NCI-H2227 (cell line): ENCODE measurements around the gene BAZ1B.
"Not testable (repeated sequence)": the region's sequence is repeated elsewhere in the genome, so short reads cannot be mapped to it uniquely, and the experiment has no call there.

Experiments used
- DNase-seq: peaks from one replicate; lab custom pipeline; 2025; ENCODE audit not compliant: unreplicated experiment; lab: John Stamatoyannopoulos, UW

BAZ1B gene

DNA sequence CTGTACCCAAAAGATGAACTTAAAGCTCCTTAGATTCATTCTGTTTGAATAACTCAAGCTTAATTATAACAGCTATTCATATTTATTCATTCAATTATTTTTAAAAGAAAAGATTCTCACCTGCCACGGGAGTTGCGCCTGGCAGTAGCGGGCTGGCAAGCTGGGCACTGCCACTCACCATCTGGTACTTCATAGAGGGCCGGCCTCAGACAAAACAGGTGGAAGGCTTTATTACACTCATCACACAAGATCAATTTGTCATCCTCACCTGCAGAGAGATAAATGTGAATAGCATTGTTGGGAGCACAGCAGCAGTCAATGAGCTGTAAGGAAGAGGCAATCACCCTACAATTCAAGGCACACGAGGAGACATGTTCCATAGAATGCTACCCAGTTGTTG is 72.7 kb downstream of the BAZ1B start:
- no peak for DNase-seq

GRCh38 chr7:73448609-73449008 is 73.5 kb downstream of the BAZ1B start:
- DNase-seq: no peak

GRCh38 chr7:73447121-73447733 is 74.9 kb downstream of the BAZ1B start:
- DNase-seq: no peak

GRCh38 chr7:73446682-73447081 is 75.4 kb downstream of the BAZ1B start:
- DNase-seq: no peak

- DNase-seq: no peak
Measured at GRCh38 chr7:73443548-73444255, 78.4 kb downstream of the BAZ1B start.

DNA sequence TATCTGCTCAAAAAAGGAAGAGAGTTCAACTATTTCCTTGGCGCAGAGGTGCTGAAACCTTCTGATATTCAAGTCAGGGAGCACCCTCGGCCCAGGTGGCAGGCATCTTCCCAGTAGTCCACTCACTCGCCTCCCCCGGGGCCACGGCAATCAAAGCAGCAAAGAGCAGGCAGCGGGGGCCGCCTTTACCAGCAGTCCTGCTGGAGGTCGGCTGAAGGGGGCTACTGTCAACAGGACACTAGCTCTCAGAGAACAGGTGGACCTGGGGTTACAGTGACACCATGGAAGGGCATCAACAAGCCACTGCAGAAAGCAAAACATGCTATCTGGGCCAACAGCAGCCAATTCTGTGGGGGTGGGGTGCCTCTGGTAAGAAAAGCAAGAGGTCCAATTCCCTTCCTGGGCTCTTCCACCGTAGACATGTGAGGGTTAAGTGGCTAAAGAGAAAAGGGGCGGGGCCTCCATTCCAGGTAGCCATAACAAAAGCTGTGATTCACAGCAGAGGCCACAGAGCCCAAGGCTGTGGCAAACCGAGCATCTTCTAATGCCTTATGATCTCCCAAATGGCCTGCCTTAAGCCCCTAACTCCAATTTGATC is 79.1 kb downstream of the BAZ1B start:
- DNase-seq: no peak

GRCh38 chr7:73442222-73442902 is 79.7 kb downstream of the BAZ1B start:
- DNase-seq: no peak

DNA sequence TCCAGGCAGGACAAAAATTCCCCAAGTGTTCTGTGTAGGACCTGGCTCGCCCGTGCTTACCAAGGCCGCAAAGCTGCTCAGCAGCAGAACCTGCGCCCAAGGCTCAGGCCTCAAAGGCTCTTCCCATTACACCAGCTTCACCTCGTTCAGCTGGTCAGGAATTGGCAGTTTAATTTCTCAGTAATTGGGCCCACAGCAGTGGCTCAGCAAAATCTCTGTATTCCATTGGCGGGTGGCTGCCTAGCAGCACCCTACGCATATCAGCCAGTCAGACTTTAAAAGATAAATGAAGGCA is 82.7 kb downstream of the BAZ1B start:
- DNase-seq: no peak

DNA sequence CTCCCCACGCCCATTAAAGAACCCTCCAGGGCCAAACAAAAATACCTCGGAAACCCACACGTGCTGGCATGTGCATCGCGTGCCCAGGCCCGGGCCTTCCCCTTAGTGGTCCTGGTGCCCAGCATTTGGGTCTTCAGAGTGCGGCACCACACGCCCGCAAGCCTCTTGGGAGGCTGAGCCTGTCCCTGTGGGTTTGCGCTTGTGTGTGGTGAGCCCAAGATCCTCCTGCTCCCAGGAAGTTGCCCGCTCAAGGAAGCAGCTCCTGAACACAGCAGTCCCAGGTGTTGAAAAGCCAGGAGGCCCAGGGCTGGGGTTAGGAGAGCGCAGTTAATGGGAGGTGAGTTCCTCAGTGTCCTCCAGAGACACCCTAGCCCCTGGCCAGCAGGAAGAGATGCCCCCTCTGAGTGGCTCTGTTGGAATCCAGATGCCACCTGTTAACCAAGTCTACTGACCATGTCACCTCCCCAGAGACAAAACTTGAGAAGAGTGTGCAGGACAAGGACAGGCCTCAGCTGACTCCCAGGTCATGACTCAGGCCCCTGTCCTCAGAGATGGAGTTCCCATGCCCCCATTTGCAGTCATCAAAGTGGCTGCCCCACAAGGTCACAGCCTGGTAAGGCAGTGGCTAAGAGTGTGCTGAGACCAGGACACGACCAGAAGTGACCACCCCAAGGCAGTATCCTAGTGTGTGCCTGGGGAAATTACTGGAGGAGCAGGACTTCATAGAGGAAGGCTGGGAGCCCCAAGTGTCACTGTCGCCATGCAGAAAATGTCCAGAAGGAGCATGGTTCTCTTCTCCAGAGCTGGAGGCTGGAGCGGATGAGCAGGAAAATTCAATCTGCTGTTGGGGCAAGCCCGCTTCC is 83.3 kb downstream of the BAZ1B start:
- no peak for DNase-seq

DNA sequence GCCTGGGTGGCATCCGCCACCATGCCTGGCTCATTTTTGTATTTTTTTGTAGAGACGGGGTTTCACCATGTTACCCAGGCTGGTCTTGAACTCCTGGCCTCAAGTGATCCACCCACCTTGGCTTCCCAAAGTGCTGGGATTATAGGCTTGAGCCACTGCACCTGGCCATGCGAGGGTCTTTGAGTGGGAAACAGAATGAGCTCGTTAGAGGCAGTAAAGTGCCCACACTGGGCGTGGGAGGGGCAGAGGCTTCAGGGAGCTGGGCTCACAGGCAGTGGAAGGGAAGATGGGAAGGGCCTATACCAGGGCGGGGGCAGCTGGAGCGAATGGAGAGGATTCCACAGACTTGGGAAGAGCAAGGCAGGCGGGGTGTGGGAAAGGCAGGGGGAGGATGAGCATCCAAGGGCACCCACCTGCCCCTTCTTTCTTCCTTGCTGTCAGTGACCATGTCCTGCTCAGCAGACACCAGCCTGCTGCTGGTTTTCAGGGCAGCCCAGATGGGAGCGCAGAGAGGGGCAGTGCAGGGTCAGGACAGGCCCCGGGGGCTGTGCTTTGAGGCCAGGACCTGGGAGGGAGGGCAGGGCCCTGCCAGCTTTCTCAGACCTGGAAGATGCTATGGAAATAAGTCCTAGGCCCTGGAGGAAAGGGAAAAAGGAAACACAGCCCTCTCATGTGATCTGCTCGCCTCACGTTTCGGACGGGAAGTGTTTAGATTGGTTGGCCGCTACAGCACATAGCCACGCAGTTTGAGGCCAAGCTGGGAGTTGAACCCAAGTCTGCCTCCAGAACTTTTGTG is 84.3 kb downstream of the BAZ1B start:
- DNase-seq: peak; percentile 56

GRCh38 chr7:73437091-73437490 is 85.0 kb downstream of the BAZ1B start:
- no peak for DNase-seq

- peak; percentile 33 for DNase-seq
Measured at GRCh38 chr7:73436031-73436929, 85.8 kb downstream of the BAZ1B start.

DNA sequence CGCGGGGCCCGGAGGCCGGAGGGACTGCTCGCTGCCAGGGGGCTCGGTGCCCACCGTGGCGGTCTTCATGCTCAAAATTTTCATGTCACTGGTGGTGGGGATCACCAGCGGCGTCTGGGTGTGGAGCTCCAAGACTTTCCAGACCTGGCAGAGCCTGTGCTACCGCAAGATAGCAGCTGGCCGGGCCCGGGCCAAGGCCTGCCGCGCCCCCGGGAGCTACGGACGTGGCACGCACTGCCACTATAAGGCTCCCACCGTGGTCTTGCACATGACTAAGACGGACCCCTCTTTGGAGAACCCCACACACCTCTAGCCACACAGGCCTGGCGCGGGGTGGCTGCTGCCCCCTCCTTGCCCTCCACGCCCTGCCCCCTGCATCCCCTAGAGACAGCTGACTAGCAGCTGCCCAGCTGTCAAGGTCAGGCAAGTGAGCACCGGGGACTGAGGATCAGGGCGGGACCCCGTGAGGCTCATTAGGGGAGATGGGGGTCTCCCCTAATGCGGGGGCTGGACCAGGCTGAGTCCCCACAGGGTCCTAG is 86.6 kb downstream of the BAZ1B start:
- DNase-seq: no peak

DNA sequence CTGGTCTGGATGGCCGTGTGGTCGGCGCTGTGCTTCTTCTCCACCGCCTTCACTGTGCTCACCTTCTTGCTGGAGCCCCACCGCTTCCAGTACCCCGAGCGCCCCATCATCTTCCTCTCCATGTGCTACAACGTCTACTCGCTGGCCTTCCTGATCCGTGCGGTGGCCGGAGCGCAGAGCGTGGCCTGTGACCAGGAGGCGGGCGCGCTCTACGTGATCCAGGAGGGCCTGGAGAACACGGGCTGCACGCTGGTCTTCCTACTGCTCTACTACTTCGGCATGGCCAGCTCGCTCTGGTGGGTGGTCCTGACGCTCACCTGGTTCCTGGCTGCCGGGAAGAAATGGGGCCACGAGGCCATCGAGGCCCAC is 87.4 kb downstream of the BAZ1B start:
- DNase-seq: no peak

- DNase-seq: no peak
Measured at GRCh38 chr7:73433924-73434700, 88.0 kb downstream of the BAZ1B start.

DNA sequence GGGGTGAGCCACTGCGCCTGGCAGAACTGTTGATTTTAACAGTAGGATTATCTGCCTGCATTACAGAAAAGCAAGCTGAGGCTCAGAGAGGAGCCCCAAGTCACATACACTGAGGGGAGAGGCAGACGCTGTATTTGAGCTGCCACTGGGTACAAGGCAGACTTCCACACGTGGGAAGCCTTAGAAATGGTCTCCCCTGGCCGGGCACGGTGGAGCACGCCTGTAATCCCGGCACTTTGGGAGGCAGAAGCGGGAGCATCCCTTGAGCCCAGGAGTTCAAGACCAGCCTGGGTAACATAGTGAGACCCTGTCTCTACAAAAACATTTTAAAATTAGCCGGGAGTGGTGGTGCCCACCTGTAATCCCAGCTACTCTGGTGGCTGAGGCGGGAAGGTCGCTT is 89.4 kb downstream of the BAZ1B start:
- no peak for DNase-seq

- DNase-seq: no peak
Measured at GRCh38 chr7:73431041-73431835, 90.9 kb downstream of the BAZ1B start.

DNA sequence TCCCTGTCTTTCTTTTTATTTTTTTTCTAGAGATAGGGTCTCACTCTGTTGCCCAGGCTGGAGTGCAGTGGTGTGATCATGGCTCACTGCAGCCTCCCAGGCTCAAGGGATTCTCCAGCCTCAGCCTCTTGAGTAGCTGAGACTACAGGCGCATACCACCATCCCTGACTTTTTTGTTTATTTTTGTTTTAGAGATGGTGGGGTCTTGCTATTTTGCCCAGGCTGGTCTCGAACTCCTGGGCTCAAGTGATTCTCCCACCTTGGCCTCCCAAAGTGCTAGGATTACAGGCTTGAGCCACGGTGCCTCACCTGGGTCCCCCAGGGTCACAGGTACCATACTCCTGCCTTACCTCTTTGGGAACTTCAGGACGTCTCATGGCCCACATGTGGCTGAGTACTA is 91.6 kb downstream of the BAZ1B start:
- DNase-seq: not testable (repeated sequence)
